ENCODE results near the gene NR0B1. TPM values are rescaled to one million over a fixed set of nuclear protein-coding genes. Genes with fewer than 3 reads are reported as not detected.

NR0B1 gene
- total and polyA plus RNA-seq, 12 donors: not detected

GRCh38 chrX:30262763-30263162 is 46.4 kb downstream of the NR0B1 start:
- TF ChIP-seq CTCF (IDR thresholded peaks at IDR 0.05): no peak
- intact Hi-C loops (cut with DNase I): no loop called here
- Histone ChIP-seq H3K27ac (no peak overlapping the region), H3K27me3 (peaks cover 0 to 22% (median 0%) of the 10 kb centered on the region in 7 donors), H3K36me3 (no peaks in the 10 kb centered on the region), H3K4me3 (no peak overlapping the region), H3K9me3 (no peaks in the 10 kb centered on the region), H3K4me1 (no peaks in the 10 kb centered on the region)
- whole genome bisulfite sequencing, 2 donors: 85 to 94% methylated on average over 1 of the region's 1 CpG
- no peak for DNase-seq
- ATAC-seq: no peak

- Histone ChIP-seq H3K27ac (no peak overlapping the region), H3K9me3 (no peaks in the 10 kb centered on the region), H3K4me3 (no peak overlapping the region), H3K27me3 (peaks cover 0 to 22% (median 0%) of the 10 kb centered on the region in 7 donors), H3K36me3 (no peaks in the 10 kb centered on the region), H3K4me1 (no peaks in the 10 kb centered on the region)
- ATAC-seq (no peak), DNase-seq (no peak)
- no peak for TF ChIP-seq CTCF (IDR thresholded peaks at IDR 0.05)
- intact Hi-C loops (cut with DNase I): no loop called here
These were observed 48.2 kb downstream of the NR0B1 start for GRCh38 chrX:30261012-30261411.

- no peak for DNase-seq
- WGBS, 2 donors: 81 to 84% methylated on average over 2 of the region's 2 CpGs
- ATAC-seq: no peak
- H3K27me3 ChIP-seq: peaks cover 0 to 21% (median 0%) of the 10 kb centered on the region in 7 donors
- no peak overlapping the region for H3K4me3 ChIP-seq
- H3K4me1 ChIP-seq: no peaks in the 10 kb centered on the region
- no peaks in the 10 kb centered on the region for H3K9me3 ChIP-seq
- H3K36me3 ChIP-seq: no peaks in the 10 kb centered on the region
- no peak overlapping the region for H3K27ac ChIP-seq
- intact Hi-C loops (cut with DNase I): no loop called here
- no peak for TF ChIP-seq CTCF (IDR thresholded peaks at IDR 0.05)
These were observed 49.3 kb downstream of the NR0B1 start for GRCh38 chrX:30259927-30260326.

Other genes with a start within 250 kb of the NR0B1 start
- not detected for gene MAGEB2, start 93.8 kb downstream of the NR0B1 start, total RNA-seq
- gene MAGEB2, start 93.8 kb downstream of the NR0B1 start, polyA plus RNA-seq: not detected
- gene MAGEB3, start 78.7 kb downstream of the NR0B1 start, total RNA-seq: not detected
- not detected for gene MAGEB3, start 78.7 kb downstream of the NR0B1 start, polyA plus RNA-seq
- gene MAGEB4, start 67.4 kb downstream of the NR0B1 start, total RNA-seq: not detected
- gene MAGEB4, start 67.4 kb downstream of the NR0B1 start, polyA plus RNA-seq: not detected
- not detected for gene MAGEB1, start 62.2 kb downstream of the NR0B1 start, total RNA-seq
- not detected for gene MAGEB1, start 62.2 kb downstream of the NR0B1 start, polyA plus RNA-seq

Measured in heart right ventricle (tissue), 16 donors.